ENCODE measurements around the gene MCC. TPM values are rescaled to one million over a fixed set of nuclear protein-coding genes. Genes with fewer than 3 reads are reported as not detected.

The MCC gene
- total and polyA plus RNA-seq, 5 experiments from 2014 or later, result 1.2 to 4.6 (median 2.0) TPM

DNA sequence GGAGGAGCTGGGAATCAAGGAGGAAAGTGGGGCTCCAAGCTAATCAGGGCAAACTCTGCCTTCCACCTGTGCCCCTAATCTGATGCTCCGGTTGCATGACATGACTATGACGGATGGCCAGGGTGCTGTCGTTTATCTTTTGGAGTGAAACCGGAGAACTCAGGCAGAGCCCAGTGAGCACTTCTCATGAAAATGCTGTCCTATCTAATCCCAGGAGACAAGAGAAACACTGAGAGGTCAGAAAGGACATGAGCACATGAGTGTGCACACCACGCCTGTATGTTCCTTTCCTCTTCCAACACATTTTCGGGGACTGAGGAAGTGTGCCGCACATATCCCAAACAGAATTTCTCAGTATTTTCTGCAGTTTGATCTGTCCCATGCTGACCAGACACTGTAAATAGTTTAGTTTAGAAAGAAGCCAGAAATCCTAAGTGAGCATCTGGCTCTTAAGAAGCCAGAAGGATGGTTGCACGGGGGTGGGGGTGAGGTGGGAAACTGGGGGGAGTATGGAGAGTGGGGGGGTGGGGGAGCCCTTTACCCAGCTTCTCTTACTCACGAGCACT, 270.6 kb downstream of the MCC start:
- no peak for ATAC-seq

DNA sequence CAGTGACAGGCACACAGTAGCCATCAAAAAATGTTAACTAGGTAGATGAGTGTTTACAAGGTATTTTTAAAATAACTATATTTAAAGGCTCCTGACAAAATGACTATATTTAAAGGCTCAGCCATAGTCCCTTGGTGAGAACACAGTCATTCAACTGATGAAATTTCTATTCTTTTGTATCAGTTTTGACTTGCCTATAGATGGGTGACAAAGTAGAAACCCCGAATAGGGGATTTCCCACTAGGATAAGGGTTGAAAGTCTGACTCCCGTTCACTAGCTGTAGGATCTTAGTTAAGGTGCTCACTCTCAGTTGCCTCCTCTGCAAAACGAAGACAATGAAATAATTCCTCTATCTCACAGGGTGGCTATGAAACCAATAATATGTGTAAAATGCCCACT, 271.7 kb downstream of the MCC start:
- ATAC-seq (no peak), DNase-seq (no peak)
- Mint-ChIP-seq H3K27ac (no peak overlapping the region), H3K9me3 (no peaks in the 10 kb centered on the region), H3K4me3 (no peak overlapping the region), H3K36me3 (no peaks in the 10 kb centered on the region), H3K4me1 (peaks cover 0 to 6% (median 2%) of the 10 kb centered on the region in 4 donors), H3K27me3 (peaks cover 0 to 3% (median 0%) of the 10 kb centered on the region in 5 donors)
- POLR2A ChIA-PET, result no interaction called here

More for the DNA sequence above, 270.6 kb downstream of the MCC start:
- H3K4me1 Mint-ChIP-seq, result peaks cover 0 to 6% (median 2%) of the 10 kb centered on the region in 4 donors
- H3K4me3 Mint-ChIP-seq, result no peak overlapping the region
- no peak for DNase-seq
- H3K27ac Mint-ChIP-seq, result no peak overlapping the region
- no peaks in the 10 kb centered on the region for H3K9me3 Mint-ChIP-seq
- no peaks in the 10 kb centered on the region for H3K36me3 Mint-ChIP-seq
- POLR2A ChIA-PET, result no interaction called here
- H3K27me3 Mint-ChIP-seq, result peaks cover 0 to 5% (median 2%) of the 10 kb centered on the region in 5 donors

DNA sequence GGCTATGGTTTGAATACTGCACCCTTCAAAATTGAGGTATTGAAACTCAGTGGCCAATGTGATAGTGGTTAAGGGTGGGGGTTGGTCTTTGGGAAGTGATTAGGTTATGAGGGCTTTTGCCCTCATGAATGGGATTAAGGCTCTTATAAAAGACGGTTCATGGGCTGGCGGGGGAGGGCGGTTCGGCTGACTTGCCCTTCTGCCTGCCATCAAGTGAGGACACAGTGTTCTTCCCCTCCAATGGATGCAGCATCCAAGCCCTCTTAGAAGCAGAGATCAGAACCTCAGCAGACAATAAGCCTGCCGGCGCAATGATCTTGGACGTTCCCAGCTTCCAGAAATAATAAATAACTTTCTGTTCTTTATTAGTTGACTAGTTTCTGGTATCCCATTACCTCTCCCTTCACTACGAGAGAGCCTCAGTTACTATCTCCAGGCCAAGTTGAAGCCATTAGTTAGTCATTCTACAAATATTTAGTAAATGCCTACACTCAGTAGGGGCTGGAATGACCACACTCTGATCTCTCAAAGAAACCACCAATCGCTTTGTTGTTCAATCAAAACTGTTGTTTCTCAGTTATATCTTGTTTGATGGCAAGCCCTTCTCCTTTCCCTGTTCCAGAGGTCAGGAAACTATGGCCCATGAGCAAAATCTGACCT, 272.7 kb downstream of the MCC start:
- Mint-ChIP-seq H3K9me3 (no peaks in the 10 kb centered on the region), H3K4me1 (peaks cover 0 to 9% (median 2%) of the 10 kb centered on the region in 4 donors), H3K27me3 (peaks cover 0 to 3% (median 0%) of the 10 kb centered on the region in 5 donors), H3K27ac (no peak overlapping the region), H3K4me3 (no peak overlapping the region), H3K36me3 (no peaks in the 10 kb centered on the region)
- DNase-seq (no peak), ATAC-seq (no peak)
- POLR2A ChIA-PET, result no interaction called here

DNA sequence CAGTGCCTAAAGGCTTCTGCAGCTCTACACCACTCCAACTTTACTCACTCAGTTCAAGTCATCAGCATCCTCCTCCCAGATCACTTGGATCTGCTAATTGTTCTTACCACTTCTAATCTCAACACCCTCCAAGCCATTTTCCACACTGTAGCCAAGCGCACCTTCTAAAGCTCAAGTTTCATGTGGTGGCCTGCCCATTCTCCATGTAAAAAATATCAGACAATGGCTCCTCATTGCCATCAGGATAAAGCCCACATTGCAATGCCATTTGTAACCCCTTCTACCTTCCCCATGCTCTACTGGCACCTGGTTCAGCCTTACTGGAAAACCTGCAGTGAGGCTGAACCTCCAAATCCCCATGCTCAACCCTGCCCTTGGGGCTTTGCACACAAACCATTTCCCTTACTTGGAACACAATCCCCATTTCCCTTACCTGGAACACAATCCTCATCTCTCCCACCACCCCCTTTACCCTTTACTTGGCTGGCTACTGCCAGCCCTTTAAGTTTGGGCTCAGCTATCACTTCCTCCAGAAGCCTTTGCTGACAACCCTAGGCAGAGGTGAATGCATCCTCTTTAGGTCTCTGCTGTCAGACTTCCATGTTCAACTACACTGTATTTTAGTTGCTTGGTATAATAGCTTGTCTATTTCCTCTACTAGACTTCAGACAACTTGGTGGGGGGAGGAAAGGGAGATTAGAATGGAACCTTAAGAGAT, 273.5 kb downstream of the MCC start:
- Mint-ChIP-seq H3K27me3 (peaks cover 0 to 3% (median 0%) of the 10 kb centered on the region in 5 donors), H3K4me3 (no peak overlapping the region), H3K27ac (no peak overlapping the region), H3K4me1 (peaks cover 0 to 14% (median 2%) of the 10 kb centered on the region in 4 donors), H3K9me3 (no peaks in the 10 kb centered on the region), H3K36me3 (no peaks in the 10 kb centered on the region)
- DNase-seq (no peak), ATAC-seq (peak in 1 of 2 donors; percentile 35)
- POLR2A ChIA-PET, result no interaction called here

DNA sequence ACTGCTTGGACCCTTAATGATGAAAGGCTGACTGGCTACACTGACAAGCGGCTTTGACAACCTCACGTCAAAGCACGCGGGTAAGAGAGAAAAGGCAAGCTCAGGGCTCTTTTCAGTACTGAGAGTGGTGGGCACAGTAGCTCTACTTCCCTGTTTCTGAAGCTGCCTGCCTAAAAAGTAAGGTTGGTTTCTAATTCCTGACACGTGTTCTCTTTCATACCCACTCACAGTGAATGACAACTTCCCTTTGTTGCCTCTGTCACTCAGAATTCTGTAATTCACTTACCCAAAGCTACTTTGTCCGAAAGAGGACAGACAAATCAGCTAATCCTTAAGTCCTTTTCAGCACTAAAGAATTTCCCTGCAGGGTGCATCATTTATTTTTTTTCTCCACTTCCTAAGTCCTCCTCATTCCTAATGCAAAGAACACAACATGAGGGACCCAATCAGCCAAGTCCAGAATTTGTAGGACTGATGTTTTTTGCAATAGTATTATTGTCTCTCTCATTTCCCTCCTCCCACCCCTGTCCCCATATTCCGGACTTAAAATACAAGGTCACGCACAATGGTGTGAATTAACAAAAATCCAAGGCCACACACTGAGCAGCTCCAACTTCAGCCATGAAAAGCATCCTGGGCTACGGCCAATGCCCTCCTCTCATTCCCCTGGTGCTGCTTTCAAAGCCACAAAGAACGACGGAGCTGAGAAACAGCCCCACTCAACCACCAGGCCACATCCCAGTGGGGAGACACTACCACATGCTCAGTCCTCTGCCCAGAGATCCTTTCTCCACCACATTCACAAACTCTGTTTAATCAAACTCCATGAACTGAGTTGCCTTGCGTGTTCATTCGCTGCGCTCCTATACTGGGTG, 274.5 kb downstream of the MCC start:
- no peak overlapping the region for H3K27ac Mint-ChIP-seq
- no peak overlapping the region for H3K4me3 Mint-ChIP-seq
- no peak for DNase-seq
- H3K4me1 Mint-ChIP-seq, result peaks cover 0 to 14% (median 2%) of the 10 kb centered on the region in 4 donors
- POLR2A ChIA-PET, result no interaction called here
- H3K27me3 Mint-ChIP-seq, result peaks cover 0 to 4% (median 0%) of the 10 kb centered on the region in 5 donors
- ATAC-seq, result no peak
- H3K36me3 Mint-ChIP-seq, result no peaks in the 10 kb centered on the region
- no peaks in the 10 kb centered on the region for H3K9me3 Mint-ChIP-seq

DNA sequence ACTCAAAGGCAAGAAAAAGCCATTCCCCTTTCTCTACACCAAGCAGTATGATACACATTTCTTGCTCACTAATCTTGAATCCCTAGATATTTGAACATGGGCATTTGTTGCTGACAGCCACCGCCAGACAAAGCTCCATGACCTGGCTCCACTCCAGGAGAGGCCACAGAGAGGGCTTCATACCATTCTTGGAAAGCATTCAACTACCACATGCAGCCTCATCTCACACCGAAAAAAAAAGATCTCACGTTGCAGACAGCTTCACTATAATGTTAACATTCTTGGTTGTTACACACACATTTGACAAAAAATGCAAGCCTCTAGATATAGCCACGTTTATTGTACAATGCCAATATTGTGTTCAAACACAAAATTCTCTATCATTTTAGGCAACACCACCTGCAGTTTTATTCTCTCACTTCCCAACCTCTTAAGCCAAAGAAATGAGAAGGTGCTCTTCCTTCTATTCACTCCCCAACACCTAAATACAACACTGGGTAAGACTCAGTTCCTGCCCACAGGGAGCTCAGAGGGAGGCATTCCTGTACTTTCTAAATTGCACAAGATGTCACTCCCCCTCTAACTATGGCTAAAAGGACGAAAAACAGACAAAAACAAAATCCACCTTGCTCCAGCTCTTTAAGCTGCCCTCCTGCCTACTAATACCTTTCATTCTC, 275.9 kb downstream of the MCC start:
- DNase-seq (no peak), ATAC-seq (no peak)
- H3K27ac Mint-ChIP-seq, result no peak overlapping the region
- peaks cover 0 to 2% (median 0%) of the 10 kb centered on the region in 5 donors for H3K27me3 Mint-ChIP-seq
- peaks cover 0 to 14% (median 2%) of the 10 kb centered on the region in 4 donors for H3K4me1 Mint-ChIP-seq
- POLR2A ChIA-PET, result no interaction called here
- no peaks in the 10 kb centered on the region for H3K36me3 Mint-ChIP-seq
- H3K9me3 Mint-ChIP-seq, result no peaks in the 10 kb centered on the region
- H3K4me3 Mint-ChIP-seq, result no peak overlapping the region

DNA sequence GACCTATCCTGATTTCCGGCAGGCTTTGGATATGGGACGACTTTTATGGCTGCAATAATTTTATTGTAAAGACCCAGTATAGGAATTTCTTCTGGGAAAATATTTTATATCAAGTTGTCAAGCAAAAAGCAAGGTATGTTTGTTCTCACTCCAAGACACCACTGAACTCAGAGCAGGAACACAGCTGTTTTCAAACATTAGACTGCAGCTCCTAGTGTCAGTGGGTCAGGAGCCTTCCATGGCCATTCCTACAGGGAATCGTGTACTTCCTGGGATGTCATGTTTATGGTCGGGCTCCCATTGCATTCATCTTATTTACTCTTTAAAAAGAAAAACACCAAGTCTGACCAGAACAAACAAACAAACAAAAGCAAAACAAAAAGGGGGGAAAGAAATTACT, 278.8 kb downstream of the MCC start:
- Mint-ChIP-seq H3K4me1 (peaks cover 0 to 17% (median 0%) of the 10 kb centered on the region in 4 donors), H3K27ac (no peak overlapping the region)

DNA sequence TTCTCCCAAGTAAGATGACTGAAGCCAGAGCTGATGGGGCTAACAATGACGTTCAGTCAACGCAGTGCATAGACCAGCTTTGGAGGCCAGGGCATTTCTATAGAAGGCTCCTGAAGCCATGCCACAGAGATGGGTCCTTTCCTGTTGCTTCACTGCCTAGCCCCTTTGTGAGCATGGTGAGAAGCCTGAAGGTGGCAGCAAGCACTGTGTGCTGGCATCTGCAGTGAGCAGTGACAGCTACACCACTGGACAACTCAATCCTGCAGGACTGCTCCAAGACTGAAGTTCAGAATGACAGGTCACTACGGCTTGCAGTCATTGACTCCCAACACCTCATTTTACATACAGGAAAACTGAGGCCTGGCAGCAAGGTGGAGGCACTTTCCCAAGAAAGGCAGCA, 282.4 kb downstream of the MCC start:
- POLR2A ChIA-PET, result no interaction called here

More for the DNA sequence above, 278.8 kb downstream of the MCC start:
- H3K36me3 Mint-ChIP-seq, result no peaks in the 10 kb centered on the region
- peaks cover 0 to 1% (median 0%) of the 10 kb centered on the region in 5 donors for H3K27me3 Mint-ChIP-seq
- ATAC-seq, result no peak
- no peak for DNase-seq
- no peak overlapping the region for H3K4me3 Mint-ChIP-seq
- POLR2A ChIA-PET, result no interaction called here
- no peaks in the 10 kb centered on the region for H3K9me3 Mint-ChIP-seq

DNA sequence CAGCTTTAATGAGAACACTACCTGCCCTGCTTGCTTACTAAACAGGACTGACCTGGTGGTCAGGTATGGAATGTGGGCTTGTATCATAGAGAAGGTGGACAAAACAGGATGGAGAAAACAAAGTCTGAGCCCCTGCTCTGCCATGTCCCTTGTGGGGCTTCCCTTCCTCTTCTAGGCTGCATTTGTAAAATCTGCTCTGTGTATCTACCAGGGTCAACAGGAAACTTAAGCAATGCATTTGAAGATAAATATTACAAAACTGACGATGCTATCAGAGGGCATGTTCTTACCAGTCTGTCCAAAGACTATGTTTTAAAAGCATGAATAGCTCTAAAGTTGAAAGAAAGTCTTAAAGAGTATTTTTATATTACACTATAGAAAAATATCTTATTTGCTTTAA, 282.9 kb downstream of the MCC start:
- no peaks in the 10 kb centered on the region for H3K36me3 Mint-ChIP-seq
- DNase-seq, result no peak
- POLR2A ChIA-PET, result no interaction called here
- peaks cover 0 to 1% (median 0%) of the 10 kb centered on the region in 5 donors for H3K27me3 Mint-ChIP-seq
- peaks cover 0 to 25% (median 0%) of the 10 kb centered on the region in 4 donors for H3K4me1 Mint-ChIP-seq
- no peaks in the 10 kb centered on the region for H3K9me3 Mint-ChIP-seq
- H3K4me3 Mint-ChIP-seq, result no peak overlapping the region
- no peak for ATAC-seq
- H3K27ac Mint-ChIP-seq, result no peak overlapping the region

More for the DNA sequence above, 282.4 kb downstream of the MCC start:
- DNase-seq (no peak), ATAC-seq (no peak)
- peaks cover 0 to 1% (median 0%) of the 10 kb centered on the region in 5 donors for H3K27me3 Mint-ChIP-seq
- no peaks in the 10 kb centered on the region for H3K36me3 Mint-ChIP-seq
- peak overlapping the region in 1 of 10 donors; percentile 75 for H3K27ac Mint-ChIP-seq
- H3K4me1 Mint-ChIP-seq, result peaks cover 0 to 24% (median 0%) of the 10 kb centered on the region in 4 donors
- no peak overlapping the region for H3K4me3 Mint-ChIP-seq
- no peaks in the 10 kb centered on the region for H3K9me3 Mint-ChIP-seq

DNA sequence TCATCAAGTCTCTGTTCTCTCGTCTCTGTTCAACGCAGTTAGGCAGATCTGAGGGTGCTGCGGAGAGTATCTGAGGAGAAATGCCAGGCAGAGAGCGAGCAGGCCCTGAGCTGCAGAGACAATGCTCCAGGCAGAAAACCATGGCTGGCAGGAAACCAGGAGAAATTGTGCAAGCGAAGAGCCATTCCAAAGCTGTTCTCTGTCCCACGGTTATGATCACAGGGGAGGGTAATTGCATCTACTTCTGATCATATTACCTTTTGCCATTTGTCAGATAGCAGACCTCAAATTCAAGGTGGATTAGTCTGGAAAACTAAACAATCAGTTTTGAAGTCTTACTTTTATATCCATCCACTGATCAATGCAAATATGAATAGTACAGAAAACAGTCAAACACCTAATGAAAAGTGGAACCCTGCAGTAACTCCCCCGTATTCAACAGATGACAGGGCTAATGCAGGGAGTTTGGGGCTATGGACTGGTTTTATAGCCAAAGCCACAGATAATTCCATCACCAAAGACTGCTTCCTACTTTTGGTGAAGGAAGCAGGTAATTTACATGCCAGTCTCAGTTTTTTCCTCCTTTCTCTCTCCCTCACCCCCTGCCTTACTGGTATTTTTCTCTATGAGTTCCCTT, 283.6 kb downstream of the MCC start:
- Mint-ChIP-seq H3K36me3 (no peaks in the 10 kb centered on the region), H3K27me3 (peaks cover 0 to 1% (median 0%) of the 10 kb centered on the region in 5 donors), H3K27ac (peak overlapping the region in 1 of 10 donors; percentile 3), H3K4me3 (no peak overlapping the region), H3K4me1 (peaks cover 0 to 22% (median 0%) of the 10 kb centered on the region in 4 donors), H3K9me3 (no peaks in the 10 kb centered on the region)
- POLR2A ChIA-PET, result no interaction called here
- DNase-seq (no peak), ATAC-seq (no peak)

DNA sequence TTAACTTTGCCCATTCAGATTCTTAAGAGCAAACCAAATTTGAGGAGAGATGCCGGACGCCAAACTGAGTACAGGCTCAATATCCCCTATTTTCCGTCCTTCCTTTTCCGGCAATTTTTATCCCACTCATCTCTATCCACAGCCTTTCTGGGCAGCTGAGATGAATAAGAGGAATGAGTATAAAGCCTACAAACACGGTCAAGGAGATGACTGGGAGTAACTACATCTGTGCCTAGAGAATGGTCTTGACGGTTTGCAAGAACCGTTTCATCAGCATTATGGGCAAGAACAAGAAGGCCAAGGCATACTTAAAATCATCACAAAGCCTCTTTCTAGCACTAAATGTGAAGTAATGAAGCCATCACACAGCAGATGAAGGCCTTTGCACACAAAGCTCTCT, 284.3 kb downstream of the MCC start:
- ATAC-seq (no peak), DNase-seq (no peak)
- Mint-ChIP-seq H3K4me1 (peaks cover 0 to 26% (median 0%) of the 10 kb centered on the region in 4 donors), H3K4me3 (no peak overlapping the region), H3K27me3 (no peaks in the 10 kb centered on the region), H3K27ac (no peak overlapping the region), H3K36me3 (no peaks in the 10 kb centered on the region), H3K9me3 (no peaks in the 10 kb centered on the region)
- POLR2A ChIA-PET, result no interaction called here
